ENCODE results near the gene ZBTB7C.
A peak's percentile ranks its signal among the peaks of the same experiment; 100 is the strongest.

Gene ZBTB7C

GRCh38 chr18:47983055-47983454 is 426.1 kb downstream of the ZBTB7C start:
- DNase-seq, result no peak

DNA sequence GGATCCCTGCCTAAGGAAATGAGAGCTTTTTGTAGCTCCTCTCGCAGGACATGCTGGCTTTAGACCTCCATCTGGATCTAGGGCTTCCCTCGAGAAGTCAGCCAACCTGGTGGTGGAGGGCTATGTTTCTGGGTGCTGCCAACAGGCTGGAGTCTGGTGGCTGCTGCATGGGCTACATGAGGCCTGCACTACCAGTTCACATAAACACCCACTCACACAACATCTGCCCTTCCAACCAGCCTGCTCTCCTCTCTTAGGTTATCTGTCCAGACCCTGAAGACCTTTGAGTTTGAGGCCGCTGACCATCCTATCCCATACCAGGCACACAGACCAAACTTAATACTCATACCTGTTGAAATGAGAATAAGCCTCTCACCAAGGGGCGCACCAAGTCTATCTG is 427.4 kb downstream of the ZBTB7C start:
- no peak for DNase-seq

DNA sequence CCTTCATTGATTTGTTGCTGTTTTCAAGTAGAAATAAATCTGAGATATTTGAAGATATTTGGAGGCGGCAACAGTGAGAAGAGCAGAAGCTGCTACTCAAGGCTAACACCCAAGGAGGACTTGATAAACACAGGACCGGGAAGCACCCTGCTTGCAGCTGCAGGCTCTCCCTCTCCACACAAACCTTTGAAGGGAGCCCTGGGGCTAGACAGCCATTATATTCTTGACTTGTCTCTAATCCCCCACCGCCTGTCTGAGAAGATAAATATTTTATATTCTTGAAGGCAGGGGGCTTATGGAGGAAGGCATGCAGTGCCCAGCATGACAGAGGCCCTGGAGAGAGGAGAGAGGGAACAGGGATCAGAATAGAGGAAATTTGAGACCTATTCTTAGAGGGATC is 427.9 kb downstream of the ZBTB7C start:
- DNase-seq, result no peak

- peak; percentile 12 to 57 for DNase-seq
Measured at GRCh38 chr18:47979611-47980200, 429.5 kb downstream of the ZBTB7C start.

DNA sequence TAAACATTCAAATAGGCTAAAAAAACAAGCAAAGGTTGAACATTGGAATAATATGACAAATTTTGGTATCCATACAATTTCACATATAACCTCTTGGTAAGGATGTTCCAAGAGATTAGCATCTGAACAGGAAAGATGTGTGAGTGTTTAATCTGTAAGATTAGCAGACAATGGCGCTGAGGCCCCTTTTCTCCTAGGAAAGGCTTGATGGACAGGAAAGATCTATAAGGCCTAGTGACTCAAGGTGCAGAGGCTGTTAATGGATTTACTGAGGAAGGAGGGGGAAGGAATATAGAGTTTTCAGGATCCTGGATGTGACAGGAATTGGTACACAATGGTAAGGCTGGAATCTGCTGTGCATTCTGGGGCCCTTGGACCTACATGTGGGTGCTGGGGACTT is 430.6 kb downstream of the ZBTB7C start:
- DNase-seq, result no peak

DNA sequence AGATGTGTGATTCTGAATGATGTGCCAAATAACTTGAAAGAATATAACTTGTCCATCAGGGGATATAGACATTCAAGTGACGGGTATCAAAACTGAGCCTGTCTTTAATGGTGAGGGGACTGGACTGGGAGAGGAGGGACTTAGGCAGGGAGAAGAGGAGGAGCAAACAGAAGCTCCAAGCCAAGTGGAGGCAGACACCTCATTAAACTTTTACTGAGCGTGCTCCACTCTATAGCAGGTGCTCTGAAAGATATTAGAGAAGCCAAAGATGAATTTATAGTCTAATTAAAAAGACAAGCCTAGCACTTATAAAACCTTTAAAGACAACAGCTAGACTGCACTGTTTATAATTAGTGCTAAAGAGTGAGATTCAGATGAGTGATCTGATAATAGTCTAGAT is 431.0 kb downstream of the ZBTB7C start:
- no peak for DNase-seq

Measured in inflammatory macrophage (primary cell).